ENCODE measurements around the gene TNNT3. TPM values are rescaled to one million over a fixed set of nuclear protein-coding genes. Genes with fewer than 3 reads are reported as not detected.
"Not testable (repeated sequence)": the region's sequence is repeated elsewhere in the genome, so short reads cannot be mapped to it uniquely, and the experiment has no call there.

The TNNT3 gene
- total RNA-seq, 2 experiments from 2014 or later = 13.7 to 16.7 TPM

DNA sequence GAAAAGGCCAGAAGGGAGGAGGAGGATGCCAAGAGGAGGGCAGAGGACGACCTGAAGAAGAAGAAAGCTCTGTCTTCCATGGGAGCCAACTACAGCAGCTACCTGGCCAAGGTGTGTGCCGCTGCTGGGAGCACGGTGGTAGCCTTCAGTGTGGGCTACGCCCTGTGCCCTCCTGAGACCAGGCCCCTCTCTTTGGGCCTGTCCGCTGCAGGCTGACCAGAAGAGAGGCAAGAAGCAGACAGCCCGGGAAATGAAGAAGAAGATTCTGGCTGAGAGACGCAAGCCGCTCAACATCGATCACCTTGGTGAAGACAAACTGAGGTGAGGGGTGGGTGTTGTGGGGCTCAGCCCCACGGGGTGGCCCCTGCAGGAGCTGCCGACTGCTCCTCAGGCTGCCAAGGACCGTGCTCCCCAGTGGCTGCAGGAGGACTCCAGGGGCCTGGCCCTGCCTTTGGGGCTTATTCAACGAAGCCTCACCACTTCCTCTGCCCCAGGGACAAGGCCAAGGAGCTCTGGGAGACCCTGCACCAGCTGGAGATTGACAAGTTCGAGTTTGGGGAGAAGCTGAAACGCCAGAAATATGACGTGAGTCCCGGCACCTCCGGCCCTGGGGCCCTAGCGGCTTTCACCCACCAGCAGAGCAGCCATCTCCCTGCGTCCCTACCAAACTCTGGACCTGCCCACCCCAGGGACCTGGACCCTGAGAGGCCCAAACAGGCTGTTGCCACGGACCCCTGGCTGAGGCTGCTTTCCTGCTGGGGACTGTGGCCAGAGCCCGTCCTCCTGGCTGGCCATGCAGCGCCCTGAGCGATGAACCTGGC is 15.0 kb downstream of the TNNT3 start:
- H3K4me1 Mint-ChIP-seq = peaks cover 10% of the 10 kb centered on the region
- H3K27me3 Mint-ChIP-seq = peaks cover 22% of the 10 kb centered on the region

GRCh38 chr11:1935156-1936071 is 15.9 kb downstream of the TNNT3 start:
- ATAC-seq (ENCODE audit: low read depth) (no peak), DNase-seq (peak; percentile 29)
- Mint-ChIP-seq H3K36me3 (no peaks in the 10 kb centered on the region), H3K27me3 (peaks cover 15% of the 10 kb centered on the region), H3K9me3 (no peaks in the 10 kb centered on the region), H3K4me1 (peaks cover 6% of the 10 kb centered on the region), H3K27ac (no peak overlapping the region), H3K4me3 (no peak overlapping the region)
- POLR2A ChIA-PET = interaction anchor here (1.0 kb wide), 1 partner anchor 15 kb away, joined by 3 read pairs; no protein-coding TSS in a partner anchor

More for the DNA sequence above, 15.0 kb downstream of the TNNT3 start:
- Mint-ChIP-seq H3K27ac (no peak overlapping the region), H3K9me3 (no peaks in the 10 kb centered on the region), H3K36me3 (no peaks in the 10 kb centered on the region), H3K4me3 (no peak overlapping the region)
- POLR2A ChIA-PET = interaction anchor here (1.0 kb wide), 1 partner anchor 14 kb away, joined by 3 read pairs; no protein-coding TSS in a partner anchor
- no peak for ATAC-seq (ENCODE audit: low read depth)
- peak; percentile 25 for DNase-seq

- Mint-ChIP-seq H3K27ac (no peak overlapping the region), H3K4me1 (peaks cover 5% of the 10 kb centered on the region), H3K36me3 (no peaks in the 10 kb centered on the region), H3K9me3 (no peaks in the 10 kb centered on the region), H3K4me3 (no peak overlapping the region), H3K27me3 (peaks cover 12% of the 10 kb centered on the region)
- ATAC-seq (ENCODE audit: low read depth) (no peak), DNase-seq (peak; percentile 30)
- POLR2A ChIA-PET = interaction anchor here (1.0 kb wide), 1 partner anchor 16 kb away, joined by 3 read pairs; no protein-coding TSS in a partner anchor
Observed at GRCh38 chr11:1936072-1936780, 16.7 kb downstream of the TNNT3 start.

DNA sequence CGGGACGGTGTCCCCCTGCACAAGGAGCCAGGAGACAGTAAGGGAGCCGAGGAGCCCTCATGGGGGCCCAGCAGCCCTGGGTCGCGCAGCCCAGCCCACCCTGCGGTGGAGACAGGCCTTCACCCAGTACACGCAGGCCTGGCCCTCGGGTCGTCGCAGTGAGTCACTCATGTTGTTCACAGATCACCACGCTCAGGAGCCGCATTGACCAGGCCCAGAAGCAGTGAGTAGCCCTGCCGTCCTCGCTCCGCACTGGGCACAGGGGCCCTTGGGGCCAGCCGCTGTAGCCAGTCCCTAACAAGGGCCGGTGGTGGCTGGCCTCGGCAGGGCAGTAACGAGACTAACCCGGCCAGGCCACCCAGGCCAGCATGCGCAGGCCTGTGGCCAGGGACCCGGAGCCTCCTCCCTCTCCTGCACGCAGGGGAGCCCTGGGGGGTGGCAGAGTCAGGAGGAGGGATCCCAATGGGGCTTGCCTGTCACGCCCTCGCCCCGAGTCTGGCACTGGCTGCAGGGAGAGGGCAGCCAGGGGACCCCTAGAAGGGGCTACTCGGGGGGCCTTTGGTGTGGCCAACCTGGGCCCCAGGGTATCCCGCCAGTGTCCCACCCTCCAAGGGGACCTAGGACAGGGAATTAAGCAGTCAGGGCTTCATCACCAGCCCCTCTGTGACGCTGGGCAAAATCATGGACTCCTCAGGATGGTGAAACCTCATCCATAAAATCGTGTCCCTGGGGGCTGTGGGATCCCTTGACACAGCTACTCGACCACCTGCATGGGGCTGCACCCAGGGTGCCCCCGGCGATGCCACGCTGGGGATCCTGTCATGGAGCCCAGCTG is 17.5 kb downstream of the TNNT3 start:
- ATAC-seq (ENCODE audit: low read depth) = no peak

GRCh38 chr11:1937616-1938342 is 18.3 kb downstream of the TNNT3 start:
- no peak for ATAC-seq (ENCODE audit: low read depth)
- Mint-ChIP-seq H3K27ac (no peak overlapping the region), H3K4me1 (peaks cover 5% of the 10 kb centered on the region)

More for the DNA sequence above, 17.5 kb downstream of the TNNT3 start:
- POLR2A ChIA-PET = interaction anchor here (1.0 to 1.5 kb wide), 2 partner anchors 11 to 18 kb away, joined by 4 to 6 read pairs; partner anchors contain the start of gene TNNT3
- peak; percentile 32 for DNase-seq
- Mint-ChIP-seq H3K4me3 (no peak overlapping the region), H3K27me3 (peaks cover 7% of the 10 kb centered on the region), H3K27ac (no peak overlapping the region), H3K36me3 (no peaks in the 10 kb centered on the region), H3K9me3 (no peaks in the 10 kb centered on the region), H3K4me1 (peaks cover 5% of the 10 kb centered on the region)

DNA sequence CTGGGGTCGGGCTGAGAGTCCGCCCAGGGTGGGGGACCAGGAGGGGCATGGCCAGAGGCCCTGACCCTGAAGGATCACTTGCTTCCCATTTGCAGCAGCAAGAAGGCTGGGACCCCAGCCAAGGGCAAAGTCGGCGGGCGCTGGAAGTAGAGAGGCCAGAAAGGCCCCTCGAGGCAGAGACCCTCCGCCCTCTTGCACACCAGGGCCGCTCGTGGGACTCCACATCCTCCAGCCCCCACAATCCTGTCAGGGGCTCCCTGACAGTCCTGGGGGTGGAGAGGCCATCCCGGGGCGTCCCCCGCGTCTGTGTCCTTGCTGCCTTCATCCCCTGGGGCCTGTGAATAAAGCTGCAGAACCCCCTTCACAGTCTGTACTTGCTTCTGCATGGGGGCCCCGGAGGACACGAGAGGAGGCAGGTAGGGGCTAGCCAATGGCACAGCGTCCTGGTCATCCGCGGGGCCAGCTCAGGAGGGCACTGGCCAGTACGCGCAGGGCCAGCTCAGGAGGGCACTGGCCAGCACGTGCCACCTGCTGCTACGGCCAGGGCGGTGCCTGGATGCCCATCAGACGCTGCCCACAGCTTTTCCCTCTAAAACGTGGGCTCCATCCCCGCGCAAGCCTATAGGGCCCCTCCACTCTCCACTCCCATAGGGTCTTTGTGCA is 19.0 kb downstream of the TNNT3 start:
- no peak for ATAC-seq (ENCODE audit: low read depth)
- Mint-ChIP-seq H3K36me3 (no peaks in the 10 kb centered on the region), H3K27ac (no peak overlapping the region), H3K9me3 (no peaks in the 10 kb centered on the region), H3K4me1 (peaks cover 5% of the 10 kb centered on the region), H3K27me3 (no peaks in the 10 kb centered on the region), H3K4me3 (no peak overlapping the region)
- peak; percentile 38 for DNase-seq
- POLR2A ChIA-PET = interaction anchor here (1.0 to 1.5 kb wide), 2 partner anchors 9 to 19 kb away, joined by 4 to 6 read pairs; partner anchors contain the start of gene TNNT3

More at GRCh38 chr11:1937616-1938342, 18.3 kb downstream of the TNNT3 start:
- DNase-seq = peak; percentile 33
- Mint-ChIP-seq H3K27me3 (peaks cover under 1% of the 10 kb centered on the region), H3K4me3 (no peak overlapping the region), H3K9me3 (no peaks in the 10 kb centered on the region), H3K36me3 (no peaks in the 10 kb centered on the region)
- POLR2A ChIA-PET = interaction anchor here (1.0 to 1.5 kb wide), 2 partner anchors 10 to 18 kb away, joined by 4 to 6 read pairs; partner anchors contain the start of gene TNNT3

DNA sequence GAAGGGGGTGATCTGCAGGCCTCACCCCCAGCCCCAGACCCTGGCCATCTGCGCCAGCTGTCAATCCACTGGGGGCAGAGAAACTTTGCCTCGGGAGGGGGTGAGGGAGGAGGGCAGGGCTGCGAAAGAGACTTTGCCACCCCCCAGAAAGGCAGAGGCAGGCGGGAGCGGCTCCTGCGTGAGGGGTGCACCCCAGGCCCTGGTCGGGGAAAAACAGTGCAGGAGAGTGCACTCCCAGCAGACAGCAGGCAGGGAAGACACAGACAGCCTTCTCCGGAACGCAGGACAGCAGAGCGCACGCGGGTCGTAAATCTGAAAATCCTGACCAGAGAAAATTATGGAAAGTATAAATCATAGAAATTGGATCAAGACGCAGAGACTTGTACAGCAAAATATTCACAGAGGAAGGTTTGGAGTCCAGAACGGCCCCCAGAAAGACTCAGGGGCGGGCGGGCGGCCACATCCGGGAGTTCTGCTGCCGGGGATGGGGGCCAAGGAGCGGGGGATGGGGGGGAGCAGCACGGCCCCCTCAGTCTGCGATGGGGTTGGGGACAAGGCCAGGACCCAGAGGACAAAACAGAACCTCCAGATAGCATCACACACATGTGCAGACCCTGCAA is 19.6 kb downstream of the TNNT3 start:
- ATAC-seq (ENCODE audit: low read depth) = peak; percentile 72
- peak; percentile 67 for DNase-seq
- Mint-ChIP-seq H3K27me3 (no peaks in the 10 kb centered on the region), H3K4me1 (peaks cover 5% of the 10 kb centered on the region), H3K4me3 (peak overlapping the region; percentile 41), H3K27ac (peak overlapping the region; percentile 86), H3K36me3 (no peaks in the 10 kb centered on the region), H3K9me3 (no peaks in the 10 kb centered on the region)
- POLR2A ChIA-PET = no interaction called here

GRCh38 chr11:1939788-1940187 is 20.3 kb downstream of the TNNT3 start:
- H3K4me3 Mint-ChIP-seq; H3K4me1 Mint-ChIP-seq; ATAC-seq (ENCODE audit: low read depth); H3K9me3 Mint-ChIP-seq; DNase-seq; H3K36me3 Mint-ChIP-seq; POLR2A ChIA-PET; H3K27me3 Mint-ChIP-seq: not testable (repeated sequence)
- H3K27ac Mint-ChIP-seq = peak overlapping the region; percentile 31

DNA sequence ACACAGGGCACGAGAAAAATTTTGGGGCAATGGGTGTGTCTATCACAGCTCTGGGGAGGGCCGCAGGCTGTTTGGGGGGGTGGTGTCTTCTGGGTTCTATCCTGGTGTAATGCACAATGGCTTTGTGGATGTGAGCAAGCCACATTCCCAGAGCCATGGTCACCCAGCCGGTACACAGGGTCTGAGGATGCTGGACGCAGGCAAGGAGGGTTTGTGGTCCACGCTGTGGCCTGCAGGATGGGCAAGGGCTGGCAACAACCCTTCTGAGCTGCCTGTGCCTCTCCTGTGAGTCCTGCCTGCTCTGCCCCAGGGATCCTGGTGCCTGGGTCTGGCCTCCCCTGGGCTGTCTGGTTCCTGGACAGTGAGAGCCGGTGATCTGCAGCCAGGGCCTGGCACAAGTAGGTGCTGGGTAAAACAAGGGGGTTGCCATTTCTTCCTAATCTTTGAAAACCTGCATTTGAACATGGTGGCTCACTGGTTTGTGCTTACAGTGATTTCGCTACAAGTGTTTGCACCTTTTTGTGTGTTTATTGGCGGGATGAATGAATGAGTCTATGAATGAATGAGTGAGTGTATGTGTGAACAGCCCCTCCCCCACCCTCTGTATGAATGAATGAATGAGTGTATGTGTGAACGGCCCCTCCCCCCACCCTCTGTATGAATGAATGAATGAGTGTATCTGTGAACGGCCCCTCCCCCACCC is 23.2 kb downstream of the TNNT3 start:
- Mint-ChIP-seq H3K27me3 (no peaks in the 10 kb centered on the region), H3K9me3 (no peaks in the 10 kb centered on the region), H3K27ac (no peak overlapping the region), H3K4me3 (no peak overlapping the region), H3K4me1 (peaks cover 5% of the 10 kb centered on the region), H3K36me3 (no peaks in the 10 kb centered on the region)
- POLR2A ChIA-PET = no interaction called here
- ATAC-seq (ENCODE audit: low read depth) (no peak), DNase-seq (peak; percentile 21)

DNA sequence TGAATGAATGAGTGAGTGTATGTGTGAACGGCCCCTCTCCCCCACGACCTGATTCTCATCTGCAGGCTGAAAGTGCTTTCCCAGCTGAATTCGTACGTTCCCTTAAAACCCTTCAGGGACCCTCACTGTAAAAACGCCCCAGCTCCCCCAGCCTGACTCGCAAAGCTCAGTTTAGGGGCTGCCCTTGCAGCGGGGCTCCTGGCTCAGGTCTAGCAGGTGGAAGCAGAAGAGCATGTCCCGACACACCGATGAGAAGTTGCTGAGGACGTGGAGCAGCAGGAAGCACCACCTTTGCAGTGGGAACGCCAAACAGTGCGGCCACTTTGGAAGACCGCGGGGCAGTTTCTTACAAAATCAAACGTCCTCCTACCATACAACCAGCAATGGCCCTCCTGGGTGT is 24.1 kb downstream of the TNNT3 start:
- Mint-ChIP-seq H3K9me3 (no peaks in the 10 kb centered on the region), H3K27ac (no peak overlapping the region), H3K4me3 (no peak overlapping the region), H3K4me1 (peaks cover 5% of the 10 kb centered on the region), H3K27me3 (no peaks in the 10 kb centered on the region), H3K36me3 (no peaks in the 10 kb centered on the region)
- POLR2A ChIA-PET = no interaction called here
- DNase-seq = peak; percentile 31
- ATAC-seq (ENCODE audit: low read depth) = no peak
